ENCODE data around the gene ARF4. TPM values are rescaled to one million over a fixed set of nuclear protein-coding genes. Genes with fewer than 3 reads are reported as not detected.
"Not testable (repeated sequence)": the region's sequence is repeated elsewhere in the genome, so short reads cannot be mapped to it uniquely, and the experiment has no call there.

Gene ARF4
- 97.4 TPM for polyA plus RNA-seq (2013)

DNA sequence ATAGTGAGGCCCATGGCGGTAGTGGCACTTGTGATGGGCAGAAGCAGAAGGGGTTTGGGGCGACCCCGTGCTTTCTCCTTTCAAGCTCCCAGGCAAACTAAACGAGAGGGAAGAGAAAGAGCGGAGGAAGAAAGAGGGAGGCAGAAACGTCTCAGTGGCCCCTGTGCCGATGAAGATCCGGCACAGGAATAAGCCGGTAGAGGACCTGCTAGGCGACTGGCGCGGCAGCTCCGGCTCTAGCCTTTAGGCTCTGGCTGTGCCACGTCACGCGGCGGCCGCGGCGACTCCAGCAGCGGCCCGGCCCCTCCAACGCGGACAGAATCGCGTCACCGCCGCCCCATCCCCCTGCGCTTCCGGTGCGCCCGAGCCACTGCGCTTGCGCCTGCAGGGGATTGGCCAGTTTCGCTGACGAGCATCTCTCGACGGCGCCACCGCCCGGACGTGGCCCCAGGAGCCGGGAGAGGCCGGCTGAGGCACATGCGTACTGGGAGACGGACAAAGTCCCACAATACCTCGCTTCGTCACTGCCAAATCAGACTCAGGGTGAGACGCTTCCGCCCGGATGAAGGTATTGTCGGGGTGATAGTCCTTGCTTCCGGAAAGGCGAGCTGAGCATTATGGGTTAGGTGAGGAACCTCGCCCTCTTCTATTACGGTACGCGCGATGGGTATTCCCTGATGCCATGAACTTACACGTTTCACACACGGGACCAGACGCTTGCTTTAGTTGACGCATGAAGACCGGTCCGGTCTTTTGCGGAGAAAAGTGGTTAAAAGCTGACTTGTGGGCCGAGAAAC is at the start of gene ARF4:
ARF4 (minus strand) TSS at position 218 of the 797 bp plus-strand sequence; CDS start at position 14, 204 bp downstream.
- Histone ChIP-seq H3K4me3 (ENCODE audit: control insufficient read depth in 1 of 7, extremely low read depth in 1 of 7, insufficient read depth in 4 of 7, low read depth in 2 of 7, low read length in 6 of 7) (peak within 1 kb of the TSS; percentile 84 to 100 (median 96)), H3K4me1 (ENCODE audit: control extremely low read depth in 1 of 4, control insufficient read depth in 4 of 4, insufficient read depth in 4 of 4, low read length in 3 of 4) (peaks cover 20 to 35% (median 27%) of the 10 kb centered on the region in 4 experiments), H3K27me3 (replicated peaks in 2 of 5; ENCODE audit: control insufficient read depth in 4 of 5, insufficient read depth in 5 of 5, low read length in 4 of 5) (no peaks in the 10 kb centered on the region), H3K36me3 (ENCODE audit: control insufficient read depth in 4 of 4, insufficient read depth in 4 of 4, low read length in 3 of 4) (peaks cover 0 to 4% (median 2%) of the 10 kb centered on the region in 4 experiments), H3K27ac (ENCODE audit: insufficient read depth in 1 of 2, low read depth in 1 of 2, low read length in 2 of 2, poor library complexity in 1 of 2, severe bottlenecking in 2 of 2) (peak within 1 kb of the TSS; percentile 94 to 98), H3K9me3 (ENCODE audit: control extremely low read depth in 1 of 5, control insufficient read depth in 4 of 5, insufficient read depth in 2 of 5, low read depth in 1 of 5, low read length in 4 of 5) (no peaks in the 10 kb centered on the region)
- ChIA-PET POLR2A (interaction anchor here (0.7 to 3.1 kb wide), 8 partner anchors 11 to 158 kb away, joined by 3 to 13 read pairs (median 4); partner anchors contain the start of genes DENND6A, PDE12 and SLMAP), CTCF (interaction anchor here (0.6 to 2.5 kb wide), 6 partner anchors 11 to 297 kb away, joined by 3 to 6 read pairs (median 4); no protein-coding TSS in a partner anchor)
- under 1% methylated on average over 60 of the region's 67 CpGs for WGBS (ENCODE audit: insufficient coverage)
- DNase-seq, result peak; percentile 99 to 100 (median 99)

DNA sequence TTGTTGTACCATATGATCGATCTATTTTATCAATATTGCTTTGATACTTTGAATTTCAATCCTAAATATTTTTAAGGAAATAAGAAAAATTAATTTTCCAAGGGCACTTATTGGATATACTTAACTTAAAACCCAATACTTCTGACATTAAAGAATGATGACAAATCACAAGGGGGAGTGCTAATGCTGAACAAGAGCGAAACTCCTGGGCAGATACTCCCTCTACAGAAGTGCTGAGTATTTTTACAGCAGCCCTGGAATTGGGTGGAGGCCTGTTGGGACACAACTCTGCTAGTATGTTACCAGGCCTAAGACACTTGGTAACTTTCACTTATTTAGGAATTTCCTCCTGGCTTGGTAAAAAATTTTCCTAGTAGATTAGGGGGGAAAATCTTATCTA is 49.6 kb upstream of the ARF4 start:
- CTCF ChIA-PET, result interaction anchor here (1.1 to 2.0 kb wide), 3 partner anchors 11 to 187 kb away, joined by 3 to 6 read pairs (median 3); no protein-coding TSS in a partner anchor

GRCh38 chr3:57644740-57645139 is 47.6 kb upstream of the ARF4 start:
- ChIA-PET POLR2A (no interaction called here), CTCF (interaction anchor here (1.0 to 1.9 kb wide), 6 partner anchors 15 to 211 kb away, joined by 3 to 7 read pairs (median 5); no protein-coding TSS in a partner anchor)
- Histone ChIP-seq H3K27ac (ENCODE audit: insufficient read depth in 1 of 2, low read depth in 1 of 2, low read length in 2 of 2, poor library complexity in 1 of 2, severe bottlenecking in 2 of 2) (no peak overlapping the region), H3K9me3 (ENCODE audit: control extremely low read depth in 1 of 5, control insufficient read depth in 4 of 5, insufficient read depth in 2 of 5, low read depth in 1 of 5, low read length in 4 of 5) (peaks cover 0 to 3% (median 0%) of the 10 kb centered on the region in 5 experiments), H3K4me3 (ENCODE audit: control insufficient read depth in 1 of 7, extremely low read depth in 1 of 7, insufficient read depth in 4 of 7, low read depth in 2 of 7, low read length in 6 of 7) (no peak overlapping the region), H3K4me1 (ENCODE audit: control extremely low read depth in 1 of 4, control insufficient read depth in 4 of 4, insufficient read depth in 4 of 4, low read length in 3 of 4) (no peaks in the 10 kb centered on the region), H3K27me3 (replicated peaks in 2 of 5; ENCODE audit: control insufficient read depth in 4 of 5, insufficient read depth in 5 of 5, low read length in 4 of 5) (no peaks in the 10 kb centered on the region), H3K36me3 (ENCODE audit: control insufficient read depth in 4 of 4, insufficient read depth in 4 of 4, low read length in 3 of 4) (peaks cover 13 to 53% (median 23%) of the 10 kb centered on the region in 4 experiments)
- peak in 2 of 3 donors; percentile 18 to 57 for DNase-seq
- 61% methylated on average over 2 of the region's 4 CpGs for WGBS (ENCODE audit: insufficient coverage)

More for the DNA sequence above, 49.6 kb upstream of the ARF4 start:
- WGBS (ENCODE audit: insufficient coverage), result 100% methylated on average over 1 of the region's 2 CpGs
- H3K36me3 ChIP-seq (ENCODE audit: control insufficient read depth in 4 of 4, insufficient read depth in 4 of 4, low read length in 3 of 4), result peaks cover 13 to 54% (median 16%) of the 10 kb centered on the region in 4 experiments
- H3K27ac ChIP-seq (ENCODE audit: insufficient read depth in 1 of 2, low read depth in 1 of 2, low read length in 2 of 2, poor library complexity in 1 of 2, severe bottlenecking in 2 of 2), result no peak overlapping the region
- no peaks in the 10 kb centered on the region for H3K27me3 ChIP-seq (replicated peaks in 2 of 5; ENCODE audit: control insufficient read depth in 4 of 5, insufficient read depth in 5 of 5, low read length in 4 of 5)
- peak; percentile 34 to 48 (median 42) for DNase-seq
- POLR2A ChIA-PET, result no interaction called here
- H3K9me3 ChIP-seq (ENCODE audit: control extremely low read depth in 1 of 5, control insufficient read depth in 4 of 5, insufficient read depth in 2 of 5, low read depth in 1 of 5, low read length in 4 of 5), result peaks cover 0 to 4% (median 3%) of the 10 kb centered on the region in 5 experiments
- H3K4me1 ChIP-seq (ENCODE audit: control extremely low read depth in 1 of 4, control insufficient read depth in 4 of 4, insufficient read depth in 4 of 4, low read length in 3 of 4), result no peaks in the 10 kb centered on the region
- H3K4me3 ChIP-seq (ENCODE audit: control insufficient read depth in 1 of 7, extremely low read depth in 1 of 7, insufficient read depth in 4 of 7, low read depth in 2 of 7, low read length in 6 of 7), result no peak overlapping the region

GRCh38 chr3:57637391-57637790 is 40.2 kb upstream of the ARF4 start:
- ChIA-PET CTCF (interaction anchor here (1.3 kb wide), 1 partner anchor 15 kb away, joined by 3 read pairs; no protein-coding TSS in a partner anchor), POLR2A (no interaction called here)
- no peaks in the 10 kb centered on the region for H3K27me3 ChIP-seq (replicated peaks in 2 of 5; ENCODE audit: control insufficient read depth in 4 of 5, insufficient read depth in 5 of 5, low read length in 4 of 5)
- H3K4me1 ChIP-seq (ENCODE audit: control extremely low read depth in 1 of 4, control insufficient read depth in 4 of 4, insufficient read depth in 4 of 4, low read length in 3 of 4), result no peaks in the 10 kb centered on the region
- no peak overlapping the region for H3K4me3 ChIP-seq (ENCODE audit: control insufficient read depth in 1 of 7, extremely low read depth in 1 of 7, insufficient read depth in 4 of 7, low read depth in 2 of 7, low read length in 6 of 7)
- no peaks in the 10 kb centered on the region for H3K9me3 ChIP-seq (ENCODE audit: control extremely low read depth in 1 of 5, control insufficient read depth in 4 of 5, insufficient read depth in 2 of 5, low read depth in 1 of 5, low read length in 4 of 5)
- no peak overlapping the region for H3K27ac ChIP-seq (ENCODE audit: insufficient read depth in 1 of 2, low read depth in 1 of 2, low read length in 2 of 2, poor library complexity in 1 of 2, severe bottlenecking in 2 of 2)
- peaks cover 22 to 58% (median 34%) of the 10 kb centered on the region in 4 experiments for H3K36me3 ChIP-seq (ENCODE audit: control insufficient read depth in 4 of 4, insufficient read depth in 4 of 4, low read length in 3 of 4)
- no peak for DNase-seq

GRCh38 chr3:57634259-57634658 is 37.1 kb upstream of the ARF4 start:
- DNase-seq; H3K27ac ChIP-seq (ENCODE audit: insufficient read depth in 1 of 2, low read depth in 1 of 2, low read length in 2 of 2, poor library complexity in 1 of 2, severe bottlenecking in 2 of 2); H3K4me1 ChIP-seq (ENCODE audit: control extremely low read depth in 1 of 4, control insufficient read depth in 4 of 4, insufficient read depth in 4 of 4, low read length in 3 of 4); CTCF ChIA-PET; H3K27me3 ChIP-seq (replicated peaks in 2 of 5; ENCODE audit: control insufficient read depth in 4 of 5, insufficient read depth in 5 of 5, low read length in 4 of 5); H3K9me3 ChIP-seq (ENCODE audit: control extremely low read depth in 1 of 5, control insufficient read depth in 4 of 5, insufficient read depth in 2 of 5, low read depth in 1 of 5, low read length in 4 of 5); H3K4me3 ChIP-seq (ENCODE audit: control insufficient read depth in 1 of 7, extremely low read depth in 1 of 7, insufficient read depth in 4 of 7, low read depth in 2 of 7, low read length in 6 of 7): not testable (repeated sequence)
- H3K36me3 ChIP-seq (ENCODE audit: control insufficient read depth in 4 of 4, insufficient read depth in 4 of 4, low read length in 3 of 4), result peaks cover 21 to 53% (median 33%) of the 10 kb centered on the region in 4 experiments
- POLR2A ChIA-PET, result interaction anchor here (0.7 kb wide), 1 partner anchor 114 kb away, joined by 5 read pairs; no protein-coding TSS in a partner anchor
- 90% methylated on average over 2 of the region's 3 CpGs for WGBS (ENCODE audit: insufficient coverage)

DNA sequence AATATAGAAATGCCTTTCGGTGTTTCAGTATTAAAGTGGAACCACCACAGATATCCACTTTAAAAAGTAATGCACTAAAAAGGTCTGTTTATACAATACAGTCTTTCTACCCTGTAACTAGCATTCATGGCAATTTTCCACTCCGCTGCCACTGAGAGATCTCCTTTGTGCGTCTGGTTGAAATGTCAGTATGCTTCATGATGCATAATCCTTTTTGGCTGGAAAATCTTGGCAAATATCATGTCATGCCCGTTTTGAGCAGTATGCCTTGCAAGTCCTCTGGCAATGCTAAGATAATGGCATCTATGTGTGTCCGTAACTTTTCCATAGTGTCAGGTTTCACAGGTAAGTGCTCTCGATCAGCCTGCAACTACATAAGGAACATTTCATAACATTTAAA is 30.8 kb upstream of the ARF4 start:
- CTCF ChIA-PET, result no interaction called here
- POLR2A ChIA-PET, result no interaction called here
- 100% methylated on average over 3 of the region's 6 CpGs for WGBS (ENCODE audit: insufficient coverage)

GRCh38 chr3:57624801-57625200 is 27.7 kb upstream of the ARF4 start:
- H3K36me3 ChIP-seq (ENCODE audit: control insufficient read depth in 4 of 4, insufficient read depth in 4 of 4, low read length in 3 of 4), result peaks cover 20 to 47% (median 25%) of the 10 kb centered on the region in 4 experiments
- H3K4me1 ChIP-seq (ENCODE audit: control extremely low read depth in 1 of 4, control insufficient read depth in 4 of 4, insufficient read depth in 4 of 4, low read length in 3 of 4), result no peaks in the 10 kb centered on the region
- peak overlapping the region in 1 of 2 experiments; percentile 34 for H3K27ac ChIP-seq (ENCODE audit: insufficient read depth in 1 of 2, low read depth in 1 of 2, low read length in 2 of 2, poor library complexity in 1 of 2, severe bottlenecking in 2 of 2)
- 100% methylated on average over 3 of the region's 3 CpGs for WGBS (ENCODE audit: insufficient coverage)
- CTCF ChIA-PET, result no interaction called here
- DNase-seq, result no peak
- H3K9me3 ChIP-seq (ENCODE audit: control extremely low read depth in 1 of 5, control insufficient read depth in 4 of 5, insufficient read depth in 2 of 5, low read depth in 1 of 5, low read length in 4 of 5), result no peaks in the 10 kb centered on the region
- H3K4me3 ChIP-seq (ENCODE audit: control insufficient read depth in 1 of 7, extremely low read depth in 1 of 7, insufficient read depth in 4 of 7, low read depth in 2 of 7, low read length in 6 of 7), result no peak overlapping the region
- POLR2A ChIA-PET, result no interaction called here
- H3K27me3 ChIP-seq (replicated peaks in 2 of 5; ENCODE audit: control insufficient read depth in 4 of 5, insufficient read depth in 5 of 5, low read length in 4 of 5), result no peaks in the 10 kb centered on the region

More for the DNA sequence above, 30.8 kb upstream of the ARF4 start:
- Histone ChIP-seq H3K27me3 (replicated peaks in 2 of 5; ENCODE audit: control insufficient read depth in 4 of 5, insufficient read depth in 5 of 5, low read length in 4 of 5) (no peaks in the 10 kb centered on the region), H3K36me3 (ENCODE audit: control insufficient read depth in 4 of 4, insufficient read depth in 4 of 4, low read length in 3 of 4) (peaks cover 23 to 62% (median 38%) of the 10 kb centered on the region in 4 experiments), H3K9me3 (ENCODE audit: control extremely low read depth in 1 of 5, control insufficient read depth in 4 of 5, insufficient read depth in 2 of 5, low read depth in 1 of 5, low read length in 4 of 5) (no peaks in the 10 kb centered on the region), H3K27ac (ENCODE audit: insufficient read depth in 1 of 2, low read depth in 1 of 2, low read length in 2 of 2, poor library complexity in 1 of 2, severe bottlenecking in 2 of 2) (no peak overlapping the region), H3K4me1 (ENCODE audit: control extremely low read depth in 1 of 4, control insufficient read depth in 4 of 4, insufficient read depth in 4 of 4, low read length in 3 of 4) (no peaks in the 10 kb centered on the region), H3K4me3 (ENCODE audit: control insufficient read depth in 1 of 7, extremely low read depth in 1 of 7, insufficient read depth in 4 of 7, low read depth in 2 of 7, low read length in 6 of 7) (no peak overlapping the region)
- no peak for DNase-seq
